GM18507 (cell line): ENCODE results near the gene MTHFD1L.
"Not testable (repeated sequence)": the region's sequence is repeated elsewhere in the genome, so short reads cannot be mapped to it uniquely, and the experiment has no call there.

ENCODE experiments used
- DNase-seq: peaks from one replicate; pipeline ENCODE4 v3.0.0; 2011; ENCODE audit warnings: low read depth; ENCODE audit not compliant: insufficient read length; ENCODE audit errors: extremely low spot score
- FAIRE-seq: peaks from 2 replicates; lab custom pipeline; 2011; peaks lifted over from hg19 to GRCh38; lab: Jason Lieb, UNC

The MTHFD1L gene

DNA sequence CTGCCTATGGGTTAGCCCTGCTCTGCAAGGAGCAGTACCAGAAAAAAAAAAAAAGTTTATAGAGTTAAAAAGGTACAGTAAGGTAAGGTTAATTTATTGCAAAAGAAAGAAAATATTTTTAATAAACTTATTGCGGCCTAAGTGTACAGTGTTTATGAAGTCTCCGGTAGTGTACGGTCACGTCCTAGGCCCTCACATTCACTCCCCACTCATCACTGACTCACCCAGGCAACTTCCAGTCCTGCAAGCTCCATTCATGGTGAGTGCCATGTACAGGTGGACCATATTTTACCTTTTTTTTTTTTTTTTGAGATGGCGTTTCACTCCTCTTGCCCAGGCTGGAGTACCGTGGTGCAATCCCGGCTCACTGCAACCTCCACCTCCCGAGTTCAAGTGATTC, 258.1 kb downstream of the MTHFD1L start:
- not testable (repeated sequence) for DNase-seq, FAIRE-seq

- not testable (repeated sequence) for DNase-seq, FAIRE-seq
Measured at GRCh38 chr6:151125242-151125641, 259.7 kb downstream of the MTHFD1L start.

DNA sequence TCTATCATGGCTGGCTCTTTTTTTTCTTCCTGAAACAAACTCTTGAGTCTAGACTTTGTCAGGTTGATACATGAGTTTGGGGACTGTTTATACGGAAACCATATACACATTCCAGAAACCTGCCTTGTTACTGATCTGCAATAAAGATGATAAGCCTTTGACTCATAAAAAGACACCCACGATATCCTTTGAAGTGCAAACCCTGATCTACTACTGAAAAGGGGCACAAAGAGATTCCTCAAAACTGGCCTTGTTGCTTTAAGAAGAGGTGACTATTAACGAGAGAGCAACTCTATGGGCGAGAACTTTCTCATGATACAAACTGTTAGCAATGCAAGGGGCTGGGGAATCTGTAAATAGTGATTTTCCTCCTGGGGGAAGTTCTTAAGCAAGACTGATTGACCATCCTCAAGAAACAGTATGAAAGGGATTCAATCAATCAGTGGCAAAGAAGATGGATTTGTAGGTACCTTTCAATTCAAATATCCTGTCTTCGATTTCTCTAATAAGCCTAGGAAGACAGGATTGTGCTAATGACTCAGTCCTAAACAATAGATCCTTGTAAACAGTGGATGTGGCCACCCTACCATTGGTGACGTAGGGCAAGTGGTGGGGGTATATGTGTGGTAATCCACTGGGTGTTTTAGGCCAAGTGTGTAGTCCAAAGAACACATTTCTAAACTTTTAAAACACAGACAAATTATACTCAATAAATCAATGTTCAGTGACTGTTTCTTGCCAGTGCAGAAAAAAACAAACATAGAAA, 260.3 kb downstream of the MTHFD1L start:
- not testable (repeated sequence) for FAIRE-seq

DNA sequence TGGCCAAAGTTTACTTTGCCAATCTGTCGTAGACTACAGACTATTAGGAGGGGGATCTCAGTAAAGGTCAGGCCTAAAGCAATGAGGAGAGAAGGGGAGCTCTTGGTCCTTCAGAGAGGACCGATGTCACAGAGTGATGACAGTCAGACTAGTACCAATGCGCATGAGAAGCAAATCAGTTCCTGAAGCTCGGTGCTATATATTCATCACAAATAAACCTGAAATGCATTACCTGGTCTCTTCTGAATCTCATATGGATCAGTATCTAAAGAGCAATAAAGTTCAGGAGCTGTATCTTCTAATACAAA, 260.9 kb downstream of the MTHFD1L start:
- not testable (repeated sequence) for DNase-seq, FAIRE-seq

More for the DNA sequence above, 260.3 kb downstream of the MTHFD1L start:
- DNase-seq = not testable (repeated sequence)

GRCh38 chr6:151127133-151127798, 261.8 kb downstream of the MTHFD1L start:
- DNase-seq, FAIRE-seq: not testable (repeated sequence)

GRCh38 chr6:151128763-151129370, 263.4 kb downstream of the MTHFD1L start:
- FAIRE-seq (no peak), DNase-seq (no peak)

DNA sequence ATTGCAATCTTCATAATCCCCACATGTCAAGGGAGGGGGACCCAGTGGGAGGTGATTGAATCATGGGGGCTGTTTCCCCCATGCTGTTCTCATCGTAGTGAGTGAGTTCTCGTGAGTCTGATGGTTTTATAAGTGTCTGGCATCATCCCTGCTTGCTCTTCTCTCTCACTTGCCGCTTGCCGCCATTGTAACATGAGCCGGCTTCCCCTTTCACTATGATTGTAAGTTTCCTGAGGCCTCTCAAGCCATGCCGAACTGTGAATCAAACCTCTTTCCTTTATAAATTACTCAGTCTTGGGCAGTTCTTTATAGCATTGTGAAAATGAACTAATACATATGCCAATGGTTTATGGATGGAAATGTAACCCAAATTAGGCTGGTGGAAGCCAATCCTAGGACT, 264.8 kb downstream of the MTHFD1L start:
- FAIRE-seq = no peak
- DNase-seq = no peak

- DNase-seq (no peak), FAIRE-seq (no peak)
Measured at GRCh38 chr6:151131324-151132007, 266.0 kb downstream of the MTHFD1L start.

DNA sequence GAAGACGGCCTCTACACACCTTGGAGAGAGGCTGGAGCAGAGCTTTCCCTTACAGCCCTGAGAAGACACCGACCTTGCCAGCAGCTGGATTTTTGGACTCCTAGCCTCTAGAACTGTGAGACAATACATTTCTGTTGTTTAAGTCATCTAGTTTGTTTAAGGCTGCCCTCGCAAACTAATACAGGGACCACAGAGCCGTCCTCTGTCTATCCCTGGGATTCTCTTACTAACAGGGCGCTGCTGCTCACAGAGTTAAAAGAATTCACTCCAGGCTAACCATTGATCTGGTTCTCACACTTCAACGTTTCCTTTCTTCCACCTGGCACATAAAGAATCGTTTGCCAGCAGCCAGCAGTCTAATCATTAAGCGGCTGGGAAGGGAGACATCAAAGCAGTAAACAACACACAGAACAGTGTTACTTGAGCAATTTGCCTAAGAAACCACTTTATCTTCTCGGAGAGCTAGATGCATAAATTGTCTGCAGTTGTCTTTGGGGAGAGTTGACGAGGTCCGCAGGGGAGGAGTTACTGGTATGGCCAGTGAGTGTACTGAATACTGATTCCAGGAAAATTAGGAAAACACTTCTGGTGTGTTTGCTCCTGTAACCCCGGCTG, 270.7 kb downstream of the MTHFD1L start:
- FAIRE-seq = no peak
- no peak for DNase-seq

- DNase-seq (no peak), FAIRE-seq (no peak)
Measured at GRCh38 chr6:151137542-151137941, 272.0 kb downstream of the MTHFD1L start.

GRCh38 chr6:151139524-151139923, 274.0 kb downstream of the MTHFD1L start:
- DNase-seq = no peak
- FAIRE-seq = no peak

DNA sequence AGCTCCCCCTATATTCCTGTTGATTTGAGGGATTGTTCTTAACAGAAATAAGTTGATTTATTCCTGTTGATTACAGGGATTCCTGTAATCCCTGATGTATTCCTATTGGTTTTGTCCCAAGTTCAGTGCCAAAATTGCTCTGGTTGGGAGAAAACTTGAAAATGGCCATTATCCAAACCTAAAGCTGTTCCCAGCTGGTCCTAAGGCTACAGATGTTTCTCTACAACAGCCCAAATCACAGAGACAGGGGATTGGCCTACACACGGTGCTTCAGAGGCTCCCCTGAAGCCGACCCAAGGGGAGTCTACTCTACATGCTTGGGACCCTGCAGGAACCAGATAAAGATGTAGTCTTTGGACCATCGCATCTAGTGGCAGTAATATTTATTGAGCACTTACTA, 275.3 kb downstream of the MTHFD1L start:
- DNase-seq (no peak), FAIRE-seq (no peak)

DNA sequence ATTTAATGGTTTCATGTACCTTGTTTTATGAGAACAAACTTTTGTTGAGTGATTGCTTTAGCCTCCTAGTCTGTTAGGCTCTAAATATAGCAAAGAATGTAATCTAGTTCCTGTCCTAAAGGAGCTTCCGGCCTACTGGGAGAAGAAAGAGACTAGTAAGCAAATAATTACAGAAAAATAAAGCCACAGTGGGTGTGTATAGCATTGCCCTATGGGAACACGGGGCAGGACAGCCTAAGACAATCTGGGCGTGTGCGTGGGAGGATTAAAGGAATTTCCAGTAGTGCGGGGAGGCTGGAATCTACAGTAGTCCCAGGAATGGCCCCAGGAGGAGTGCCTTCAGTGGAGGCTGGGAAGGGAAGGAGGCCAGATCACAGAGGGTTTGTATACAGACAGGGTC, 276.2 kb downstream of the MTHFD1L start:
- DNase-seq (no peak), FAIRE-seq (no peak)

- FAIRE-seq = no peak
- DNase-seq = no peak
Measured at GRCh38 chr6:151142676-151143075, 277.2 kb downstream of the MTHFD1L start.

DNA sequence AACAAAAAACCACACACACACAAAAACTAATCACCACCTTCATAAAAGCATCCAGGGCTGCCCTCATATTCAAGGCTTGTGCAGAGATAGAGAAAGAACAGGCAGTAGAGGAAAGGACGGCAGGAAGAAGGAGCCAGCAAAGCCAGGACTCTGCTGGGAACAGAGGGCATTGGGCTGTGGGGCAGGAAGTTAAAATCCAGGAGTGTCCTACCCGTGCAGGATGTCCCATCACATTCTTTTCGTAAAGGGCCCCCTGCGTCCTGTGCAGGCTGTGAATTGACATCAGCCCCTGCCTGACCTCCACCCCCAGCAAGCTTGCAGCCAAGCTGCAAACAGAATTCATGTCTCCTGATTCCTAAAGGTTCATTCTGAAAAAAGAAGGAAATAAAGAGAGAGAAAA, 277.8 kb downstream of the MTHFD1L start:
- FAIRE-seq (no peak), DNase-seq (no peak)

- no peak for DNase-seq
- no peak for FAIRE-seq
Measured at GRCh38 chr6:151143806-151144205, 278.3 kb downstream of the MTHFD1L start.

DNA sequence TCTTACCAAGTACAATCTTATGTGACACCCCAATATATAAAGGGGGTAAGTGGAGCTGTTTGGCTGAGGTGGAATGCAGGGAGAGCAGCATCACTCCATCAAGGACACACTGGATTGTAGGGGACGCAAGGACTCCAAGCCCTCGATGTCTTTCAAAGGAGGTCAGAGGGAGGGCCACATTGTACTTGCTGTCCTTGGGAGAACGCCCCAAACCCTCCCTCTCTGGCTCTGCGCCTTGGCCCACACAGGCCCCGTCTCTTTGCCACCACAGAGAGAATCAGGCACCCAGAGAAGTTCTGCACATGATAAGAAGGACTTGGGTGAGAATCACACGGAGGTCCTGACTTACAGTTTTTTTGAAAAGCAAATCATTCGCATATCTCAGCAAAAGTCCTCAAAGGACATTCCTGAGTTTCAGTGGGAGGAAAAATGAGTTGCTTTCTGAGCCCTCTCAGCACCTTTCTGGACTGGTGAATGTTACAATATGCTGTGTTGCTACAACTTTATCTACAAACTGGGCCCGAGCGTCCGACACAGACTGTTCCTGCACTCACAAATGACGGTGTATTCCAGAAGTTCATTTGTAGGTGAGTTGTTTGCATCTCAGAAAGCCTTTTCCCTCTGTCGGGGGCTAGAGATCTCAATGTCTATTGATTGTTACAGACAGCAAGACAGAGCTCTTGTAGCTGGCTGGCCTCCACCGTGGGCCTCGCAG, 281.8 kb downstream of the MTHFD1L start:
- DNase-seq (no peak), FAIRE-seq (no peak)

DNA sequence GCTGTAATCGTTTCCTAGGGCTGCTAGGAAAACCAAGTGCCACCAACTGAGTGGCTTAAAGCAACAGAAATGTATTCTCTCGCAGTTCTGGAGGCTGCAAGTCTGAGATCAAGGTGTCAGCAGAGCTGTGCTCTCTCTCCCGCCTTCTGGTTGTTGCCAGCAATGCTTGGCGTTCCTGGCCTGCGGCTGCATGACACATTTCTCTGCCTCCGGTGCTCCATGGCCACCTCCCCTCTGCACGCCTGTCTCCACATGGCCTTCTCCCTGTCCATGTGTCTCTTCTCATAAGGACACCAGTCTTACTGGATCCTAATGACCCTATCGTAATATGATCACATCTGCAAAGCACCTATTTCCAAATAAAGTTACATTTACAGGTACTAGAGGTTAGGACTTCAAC, 282.6 kb downstream of the MTHFD1L start:
- no peak for FAIRE-seq
- no peak for DNase-seq

DNA sequence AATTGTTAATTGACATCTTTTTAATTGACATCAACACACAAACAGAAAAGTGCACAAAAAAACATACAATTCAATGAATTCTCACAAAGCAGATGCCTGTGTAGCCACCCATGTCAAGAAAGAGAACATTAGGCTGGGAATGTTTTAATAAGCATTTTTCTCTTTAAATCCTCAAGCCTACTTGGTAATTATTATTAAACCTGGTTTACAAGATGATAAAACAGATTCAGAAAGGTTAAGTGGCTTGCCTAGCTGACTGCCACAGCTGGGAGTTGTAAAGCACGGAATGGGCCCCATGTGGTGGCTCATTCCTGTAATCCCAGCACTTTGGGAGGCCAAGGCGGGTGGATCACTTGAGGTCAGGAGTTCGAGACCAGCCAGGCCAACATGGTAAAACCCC, 284.3 kb downstream of the MTHFD1L start:
- DNase-seq = no peak
- FAIRE-seq = no peak
